WERI-Rb-1 (cell line): ENCODE results near the gene VAT1L.
"Not testable (repeated sequence)": the region's sequence is repeated elsewhere in the genome, so short reads cannot be mapped to it uniquely, and the experiment has no call there.

Experiments used
- DNase-seq: peaks from one replicate; pipeline ENCODE4 v3.0.0-alpha.2; 2020
- H3K27ac ChIP-seq: fragments of 250-450 bp; sonication (Bioruptor Pico); 2 replicates; pipeline ENCODE4 v1.5.1; 2020; ENCODE audit warnings: mild to moderate bottlenecking, moderate library complexity
- H3K27me3 ChIP-seq: fragments of 250-450 bp; sonication (Bioruptor Pico); 2 replicates; pipeline ENCODE4 v1.5.1; 2021; ENCODE audit warnings: mild to moderate bottlenecking, low read depth, moderate library complexity; ENCODE audit not compliant: insufficient read depth, severe bottlenecking
- H3K36me3 ChIP-seq: fragments of 250-450 bp; sonication (Bioruptor Pico); 2 replicates; pipeline ENCODE4 v1.5.1; 2020; ENCODE audit warnings: mild to moderate bottlenecking, moderate library complexity
- H3K4me3 ChIP-seq: 2 replicates; pipeline ENCODE4 v1.5.1; 2011; ENCODE audit warnings: low read depth, mild to moderate bottlenecking, control low read depth, low read length
- H3K9me3 ChIP-seq: fragments of 250-450 bp; sonication (Bioruptor Pico); 2 replicates; pipeline ENCODE4 v1.5.1; 2021; ENCODE audit warnings: mild to moderate bottlenecking, moderate library complexity; ENCODE audit not compliant: severe bottlenecking
- TF ChIP-seq, protein P1 (sequence below): IDR thresholded peaks from 2 replicates; pipeline ENCODE4 v1.5.1; 2011; ENCODE audit warnings: low read depth, mild to moderate bottlenecking, control low read depth, inconsistent platforms, low read length

Gene VAT1L

DNA sequence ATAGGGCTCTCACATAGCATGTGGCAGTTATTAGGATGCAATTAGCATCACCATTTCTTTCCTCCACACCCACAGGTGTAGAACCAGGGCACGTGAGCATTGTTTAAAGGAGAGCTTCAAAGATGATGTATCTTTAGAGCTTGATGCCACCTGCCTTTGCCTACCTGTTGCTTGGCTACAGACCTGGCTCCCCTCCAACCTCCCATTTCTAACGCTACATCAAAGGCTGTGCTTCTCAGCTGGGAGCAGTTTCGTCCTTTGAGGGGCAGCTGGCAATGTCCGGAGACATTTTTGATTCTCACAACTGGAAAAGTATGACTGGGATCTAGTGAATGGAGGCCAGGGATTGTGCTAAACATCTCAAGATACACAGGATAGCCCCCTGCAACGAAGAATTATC lies 155.4 kb downstream of the VAT1L start:
- Histone ChIP-seq H3K9me3 (no peaks in the 10 kb centered on the region), H3K36me3 (no peaks in the 10 kb centered on the region), H3K4me3 (no peak overlapping the region), H3K27me3 (peaks cover 8% of the 10 kb centered on the region), H3K27ac (no peak overlapping the region)
- TF ChIP-seq, protein P1, sequence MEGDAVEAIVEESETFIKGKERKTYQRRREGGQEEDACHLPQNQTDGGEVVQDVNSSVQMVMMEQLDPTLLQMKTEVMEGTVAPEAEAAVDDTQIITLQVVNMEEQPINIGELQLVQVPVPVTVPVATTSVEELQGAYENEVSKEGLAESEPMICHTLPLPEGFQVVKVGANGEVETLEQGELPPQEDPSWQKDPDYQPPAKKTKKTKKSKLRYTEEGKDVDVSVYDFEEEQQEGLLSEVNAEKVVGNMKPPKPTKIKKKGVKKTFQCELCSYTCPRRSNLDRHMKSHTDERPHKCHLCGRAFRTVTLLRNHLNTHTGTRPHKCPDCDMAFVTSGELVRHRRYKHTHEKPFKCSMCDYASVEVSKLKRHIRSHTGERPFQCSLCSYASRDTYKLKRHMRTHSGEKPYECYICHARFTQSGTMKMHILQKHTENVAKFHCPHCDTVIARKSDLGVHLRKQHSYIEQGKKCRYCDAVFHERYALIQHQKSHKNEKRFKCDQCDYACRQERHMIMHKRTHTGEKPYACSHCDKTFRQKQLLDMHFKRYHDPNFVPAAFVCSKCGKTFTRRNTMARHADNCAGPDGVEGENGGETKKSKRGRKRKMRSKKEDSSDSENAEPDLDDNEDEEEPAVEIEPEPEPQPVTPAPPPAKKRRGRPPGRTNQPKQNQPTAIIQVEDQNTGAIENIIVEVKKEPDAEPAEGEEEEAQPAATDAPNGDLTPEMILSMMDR = no peak
- no peak for DNase-seq

DNA sequence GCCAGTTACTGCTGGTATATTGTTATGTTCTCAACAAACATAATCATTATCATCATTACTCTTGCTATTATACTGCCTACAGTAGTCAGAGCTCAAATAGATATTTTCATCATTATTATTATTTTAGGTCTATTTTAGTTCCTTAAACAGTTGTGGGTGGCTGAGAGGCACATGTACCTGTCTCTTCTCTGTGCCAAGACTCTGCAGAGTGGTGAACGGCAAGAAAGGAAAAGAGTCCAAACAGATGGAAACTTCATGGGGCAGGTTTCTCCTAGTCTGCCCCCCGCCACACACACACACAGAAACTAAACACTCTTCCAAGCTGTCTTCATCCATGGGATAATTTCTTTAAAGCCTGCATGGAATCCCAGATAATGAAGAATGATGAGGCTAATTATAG lies 156.3 kb downstream of the VAT1L start:
- TF ChIP-seq, protein P1 = no peak
- Histone ChIP-seq H3K9me3 (no peaks in the 10 kb centered on the region), H3K36me3 (no peaks in the 10 kb centered on the region), H3K27me3 (peaks cover 6% of the 10 kb centered on the region), H3K4me3 (no peak overlapping the region), H3K27ac (no peak overlapping the region)
- peak; percentile 51 for DNase-seq

DNA sequence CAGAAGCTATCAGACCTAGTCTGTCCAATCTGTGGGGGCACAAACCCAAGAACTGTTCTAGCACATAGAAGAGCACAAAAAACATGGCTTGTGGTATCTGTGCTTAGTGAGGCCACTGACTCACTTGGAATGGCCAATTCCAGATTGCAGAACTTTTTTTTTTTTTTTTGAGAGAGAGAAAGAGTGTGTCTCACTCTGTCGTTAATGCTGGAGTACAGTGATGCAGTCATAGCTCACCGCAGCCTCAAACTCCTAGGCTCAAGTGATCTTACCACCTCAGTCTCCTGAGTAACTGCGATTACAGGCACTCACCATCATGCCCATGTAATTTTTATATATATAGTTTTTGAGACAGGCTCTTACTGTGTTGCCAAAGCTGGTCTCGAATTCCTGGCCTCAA lies 156.8 kb downstream of the VAT1L start:
- peaks cover 3% of the 10 kb centered on the region for H3K27me3 ChIP-seq
- TF ChIP-seq, protein P1 = no peak
- no peak overlapping the region for H3K27ac ChIP-seq
- H3K36me3 ChIP-seq = no peaks in the 10 kb centered on the region
- H3K4me3 ChIP-seq = no peak overlapping the region
- no peaks in the 10 kb centered on the region for H3K9me3 ChIP-seq
- DNase-seq = no peak

DNA sequence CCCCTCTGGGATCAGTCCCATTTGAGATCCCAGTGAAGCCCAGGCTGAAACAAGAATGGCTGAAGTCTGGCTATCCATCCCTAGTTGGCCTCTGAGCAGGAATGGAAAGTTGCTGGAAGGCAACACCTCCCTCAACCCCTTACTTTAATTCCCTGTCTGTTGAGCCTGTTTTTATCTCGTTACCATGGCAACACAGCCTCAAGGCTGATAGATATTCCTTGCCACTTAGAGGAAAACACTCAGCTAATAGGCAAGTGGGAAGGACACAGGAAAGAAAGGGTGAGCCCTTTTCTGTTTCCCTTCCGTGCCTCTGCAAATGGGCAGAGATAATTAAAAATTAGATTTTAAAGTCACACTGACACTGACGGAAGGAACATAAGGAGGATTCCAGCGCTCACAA lies 158.5 kb downstream of the VAT1L start:
- H3K36me3 ChIP-seq = no peaks in the 10 kb centered on the region
- peak; percentile 50 for DNase-seq
- no peak overlapping the region for H3K4me3 ChIP-seq
- no peak overlapping the region for H3K27ac ChIP-seq
- TF ChIP-seq, protein P1 = no peak
- peaks cover 3% of the 10 kb centered on the region for H3K27me3 ChIP-seq
- H3K9me3 ChIP-seq = no peaks in the 10 kb centered on the region

DNA sequence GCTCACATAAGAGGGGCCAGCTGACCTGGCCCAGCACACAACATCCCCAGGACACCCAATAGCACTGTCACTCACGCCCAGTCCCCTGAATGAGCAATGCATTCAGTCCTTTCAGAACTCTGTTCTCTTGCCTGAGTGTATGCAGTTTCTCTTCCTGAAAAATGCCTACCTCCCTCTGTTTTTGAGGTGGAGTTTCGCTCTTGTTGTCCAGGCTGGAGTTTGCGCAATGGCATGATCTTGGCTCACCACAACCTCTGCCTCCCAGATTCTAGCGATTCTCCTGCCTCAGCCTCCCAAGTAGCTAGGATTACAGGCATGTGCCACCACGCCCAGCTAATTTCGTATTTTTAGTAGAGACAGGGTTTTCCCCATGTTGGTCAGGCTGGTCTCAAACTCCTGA lies 159.2 kb downstream of the VAT1L start:
- H3K4me3 ChIP-seq, H3K27me3 ChIP-seq, H3K9me3 ChIP-seq, DNase-seq, H3K36me3 ChIP-seq, H3K27ac ChIP-seq: not testable (repeated sequence)

DNA sequence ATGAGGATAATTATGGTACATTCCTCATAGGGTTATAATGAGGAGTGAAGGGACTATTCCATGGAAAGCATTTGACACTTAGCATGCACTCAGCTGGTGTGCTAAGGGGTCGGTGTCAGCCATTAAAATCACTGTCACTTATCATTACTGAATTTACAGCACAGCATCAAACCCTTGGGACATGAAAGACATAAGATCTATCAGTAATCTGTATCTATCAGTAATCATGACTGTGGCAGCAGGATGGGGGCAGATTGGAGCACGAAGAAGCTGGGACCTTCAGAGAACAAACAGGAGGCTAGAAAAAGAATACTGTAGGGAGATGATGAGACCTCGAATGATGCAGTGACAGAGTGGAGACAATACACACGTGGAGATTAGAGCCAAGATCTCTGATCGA lies 160.5 kb downstream of the VAT1L start:
- Histone ChIP-seq H3K9me3 (no peaks in the 10 kb centered on the region), H3K27me3 (peaks cover 3% of the 10 kb centered on the region), H3K4me3 (no peak overlapping the region), H3K36me3 (no peaks in the 10 kb centered on the region), H3K27ac (no peak overlapping the region)
- no peak for DNase-seq
- TF ChIP-seq, protein P1 = no peak
